MM.1S (cell line): ENCODE data around the gene CHD2.

Experiments
- DNase-seq: peaks from one replicate; pipeline ENCODE4 v3.0.0-alpha.2; 2015
- H2AFZ ChIP-seq: fragments of 300-600 bp; sonication (generic); 2 replicates; pipeline ENCODE4 v1.6.0; 2016; ENCODE audit warnings: antibody characterized with exemption, low read length
- H3F3A ChIP-seq: fragments of 300-600 bp; sonication (generic); 2 replicates; pipeline ENCODE4 v1.6.1; 2016; ENCODE audit warnings: mild to moderate bottlenecking, antibody characterized with exemption, low read length, moderate library complexity, mixed read lengths; ENCODE audit not compliant: insufficient read depth
- H3K27ac ChIP-seq: fragments of 300-600 bp; sonication (generic); 2 replicates; pipeline ENCODE4 v1.5.1; 2016; ENCODE audit warnings: mild to moderate bottlenecking, low read length
- H3K27me3 ChIP-seq: fragments of 300-600 bp; sonication (generic); replicated peaks from 2 replicates; pipeline ENCODE4 v1.6.0; 2016; ENCODE audit warnings: low read length; ENCODE audit not compliant: insufficient read depth
- H3K36me3 ChIP-seq: fragments of 300-600 bp; sonication (generic); replicated peaks from 2 replicates; pipeline ENCODE4 v1.6.1; 2016; ENCODE audit warnings: mild to moderate bottlenecking, low read length, mixed read lengths; ENCODE audit not compliant: insufficient read depth
- H3K4me1 ChIP-seq: fragments of 300-600 bp; sonication (generic); 2 replicates; pipeline ENCODE4 v1.6.1; 2016; ENCODE audit warnings: low read length, mixed read lengths
- H3K4me2 ChIP-seq: fragments of 300-600 bp; sonication (generic); 2 replicates; pipeline ENCODE4 v1.6.0; 2016; ENCODE audit warnings: low read depth, low read length
- H3K4me3 ChIP-seq: fragments of 300-600 bp; sonication (generic); 2 replicates; pipeline ENCODE4 v1.5.1; 2016; ENCODE audit warnings: low read length, mixed read lengths
- H3K79me2 ChIP-seq: fragments of 300-600 bp; sonication (generic); 2 replicates; pipeline ENCODE4 v1.6.1; 2016; ENCODE audit warnings: mixed run types, low read length, mixed read lengths
- H3K9ac ChIP-seq: fragments of 300-600 bp; sonication (generic); 2 replicates; pipeline ENCODE4 v1.6.1; 2016; ENCODE audit warnings: low read length, mixed read lengths
- H3K9me2 ChIP-seq: fragments of 300-600 bp; sonication (generic); replicated peaks from 2 replicates; pipeline ENCODE4 v1.6.1; 2016; ENCODE audit warnings: mild to moderate bottlenecking, low read length, mixed read lengths; ENCODE audit not compliant: insufficient read depth
- H3K9me3 ChIP-seq: fragments of 300-600 bp; sonication (generic); replicated peaks from 2 replicates; pipeline ENCODE4 v1.6.1; 2016; ENCODE audit warnings: mild to moderate bottlenecking, low read length, mixed read lengths; ENCODE audit not compliant: insufficient read depth
- H4K20me1 ChIP-seq: fragments of 300-600 bp; sonication (generic); 2 replicates; pipeline ENCODE4 v1.6.1; 2016; ENCODE audit warnings: mild to moderate bottlenecking, low read length, moderate library complexity, mixed read lengths; ENCODE audit not compliant: insufficient read depth
- EZH2 ChIP-seq: fragments of 300-600 bp; sonication (generic); optimal IDR thresholded peaks from 2 replicates; pipeline ENCODE3; 2017; ENCODE audit warnings: low read depth, mild to moderate bottlenecking, antibody characterized with exemption, low read length, mixed read lengths
- EZH2phosphoT487 ChIP-seq: fragments of 300-600 bp; sonication (generic); IDR thresholded peaks from 2 replicates; pipeline ENCODE4 v1.6.1; 2018; ENCODE audit warnings: antibody characterized with exemption, low read length
- TF ChIP-seq, protein P1 (sequence below): fragments of 300-600 bp; sonication (generic); IDR thresholded peaks from 2 replicates; pipeline ENCODE4 v1.5.1; 2016; ENCODE audit warnings: antibody characterized with exemption, low read length, mixed read lengths

Gene CHD2

DNA sequence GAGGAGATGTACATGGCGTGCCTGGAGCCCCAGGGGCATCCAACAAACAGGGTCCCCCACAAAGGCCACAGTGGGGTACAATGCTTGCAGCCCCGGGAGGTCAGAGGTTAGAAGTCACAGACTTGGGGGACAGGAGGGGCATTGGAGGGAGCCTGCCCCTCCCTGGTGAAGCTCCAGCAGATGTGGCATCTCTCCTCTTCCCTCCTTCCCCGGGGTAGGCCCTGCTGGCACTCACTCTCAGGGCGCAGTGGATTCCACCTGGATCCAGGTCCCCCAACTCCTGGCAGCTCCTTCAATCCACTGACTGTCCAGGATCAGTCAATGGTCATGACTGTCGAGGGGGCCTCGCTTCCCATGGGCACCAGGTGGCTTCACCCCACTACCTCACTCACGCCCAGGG is 156.7 kb downstream of the CHD2 start:
- no peaks in the 10 kb centered on the region for H3K9me2 ChIP-seq
- H3K27me3 ChIP-seq, result no peaks in the 10 kb centered on the region
- DNase-seq, result no peak
- peaks cover 5% of the 10 kb centered on the region; the same call in 1 of the 2 replicates for H3F3A ChIP-seq
- no peaks in the 10 kb centered on the region for H3K9me3 ChIP-seq
- no peak overlapping the region for H3K9ac ChIP-seq
- H2AFZ ChIP-seq, result no peak overlapping the region
- no peaks in the 10 kb centered on the region for H3K79me2 ChIP-seq
- TF ChIP-seq EZH2phosphoT487 (no peak), EZH2 (no peak)
- TF ChIP-seq, protein P1, sequence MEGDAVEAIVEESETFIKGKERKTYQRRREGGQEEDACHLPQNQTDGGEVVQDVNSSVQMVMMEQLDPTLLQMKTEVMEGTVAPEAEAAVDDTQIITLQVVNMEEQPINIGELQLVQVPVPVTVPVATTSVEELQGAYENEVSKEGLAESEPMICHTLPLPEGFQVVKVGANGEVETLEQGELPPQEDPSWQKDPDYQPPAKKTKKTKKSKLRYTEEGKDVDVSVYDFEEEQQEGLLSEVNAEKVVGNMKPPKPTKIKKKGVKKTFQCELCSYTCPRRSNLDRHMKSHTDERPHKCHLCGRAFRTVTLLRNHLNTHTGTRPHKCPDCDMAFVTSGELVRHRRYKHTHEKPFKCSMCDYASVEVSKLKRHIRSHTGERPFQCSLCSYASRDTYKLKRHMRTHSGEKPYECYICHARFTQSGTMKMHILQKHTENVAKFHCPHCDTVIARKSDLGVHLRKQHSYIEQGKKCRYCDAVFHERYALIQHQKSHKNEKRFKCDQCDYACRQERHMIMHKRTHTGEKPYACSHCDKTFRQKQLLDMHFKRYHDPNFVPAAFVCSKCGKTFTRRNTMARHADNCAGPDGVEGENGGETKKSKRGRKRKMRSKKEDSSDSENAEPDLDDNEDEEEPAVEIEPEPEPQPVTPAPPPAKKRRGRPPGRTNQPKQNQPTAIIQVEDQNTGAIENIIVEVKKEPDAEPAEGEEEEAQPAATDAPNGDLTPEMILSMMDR, result no peak
- no peak overlapping the region for H3K4me3 ChIP-seq
- H3K36me3 ChIP-seq, result no peaks in the 10 kb centered on the region
- H3K27ac ChIP-seq, result no peak overlapping the region
- peaks cover 6% of the 10 kb centered on the region; the same call in 1 of the 2 replicates for H3K4me1 ChIP-seq
- no peaks in the 10 kb centered on the region for H4K20me1 ChIP-seq
- no peak overlapping the region for H3K4me2 ChIP-seq

DNA sequence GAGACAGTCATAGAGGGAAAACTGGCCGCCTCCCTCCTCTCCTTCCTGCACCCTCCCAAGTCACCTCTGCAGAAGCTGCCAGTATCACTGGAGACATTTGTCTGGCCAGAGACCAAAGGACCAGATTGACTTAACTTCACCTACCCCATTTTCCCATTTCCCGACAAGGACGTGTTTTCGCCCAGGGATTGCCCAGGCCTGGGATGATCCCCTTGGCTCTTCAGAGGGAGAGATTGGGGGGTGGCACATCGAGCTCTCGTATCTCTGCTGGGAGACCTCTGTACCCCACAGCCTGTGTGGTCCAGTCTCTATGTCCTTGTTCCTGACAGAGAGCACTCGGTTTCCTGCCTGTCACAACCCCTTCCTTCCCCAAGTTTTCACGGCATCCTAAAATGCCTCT is 157.5 kb downstream of the CHD2 start:
- Histone ChIP-seq H3K27me3 (no peaks in the 10 kb centered on the region), H3K9me3 (no peaks in the 10 kb centered on the region), H3K4me3 (no peak overlapping the region), H3F3A (peaks cover 5% of the 10 kb centered on the region; the same call in 1 of the 2 replicates), H3K79me2 (no peaks in the 10 kb centered on the region), H3K9ac (no peak overlapping the region), H3K9me2 (no peaks in the 10 kb centered on the region), H3K4me1 (peaks cover 6% of the 10 kb centered on the region; the same call in 1 of the 2 replicates), H3K27ac (no peak overlapping the region), H4K20me1 (no peaks in the 10 kb centered on the region), H3K36me3 (no peaks in the 10 kb centered on the region), H2AFZ (no peak overlapping the region), H3K4me2 (no peak overlapping the region)
- no peak for DNase-seq
- TF ChIP-seq EZH2 (no peak), EZH2phosphoT487 (no peak)
- TF ChIP-seq, protein P1, result no peak

DNA sequence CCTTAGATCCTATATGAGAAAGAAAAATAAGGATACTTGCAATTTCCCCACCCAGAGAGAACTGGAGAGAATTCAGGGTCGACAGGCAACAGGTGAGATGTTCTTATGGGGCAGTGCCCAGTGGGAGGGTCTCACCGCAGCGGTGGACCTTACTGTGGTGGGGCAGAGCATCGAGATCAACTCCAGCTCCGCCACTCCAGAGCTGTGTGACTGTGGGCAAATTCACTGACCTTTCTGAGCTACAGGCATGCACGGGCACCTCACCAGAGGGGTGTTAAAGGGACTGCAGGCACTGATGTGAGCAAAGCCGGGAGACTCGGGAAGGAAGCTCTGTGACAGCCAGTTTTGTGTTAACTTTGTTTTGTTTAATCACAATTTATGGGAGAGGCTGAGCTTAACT is 158.0 kb downstream of the CHD2 start:
- Histone ChIP-seq H3K4me2 (no peak overlapping the region), H3K36me3 (no peaks in the 10 kb centered on the region)

More for the DNA sequence above, 158.0 kb downstream of the CHD2 start:
- TF ChIP-seq, protein P1, result no peak
- TF ChIP-seq EZH2 (no peak), EZH2phosphoT487 (no peak)
- H3K27ac ChIP-seq, result no peak overlapping the region
- no peaks in the 10 kb centered on the region for H3K9me3 ChIP-seq
- H3K27me3 ChIP-seq, result no peaks in the 10 kb centered on the region
- peaks cover 5% of the 10 kb centered on the region; the same call in 1 of the 2 replicates for H3F3A ChIP-seq
- H3K9ac ChIP-seq, result no peak overlapping the region
- H2AFZ ChIP-seq, result no peak overlapping the region
- no peak for DNase-seq
- H4K20me1 ChIP-seq, result no peaks in the 10 kb centered on the region
- no peak overlapping the region for H3K4me3 ChIP-seq
- peaks cover 6% of the 10 kb centered on the region; the same call in 1 of the 2 replicates for H3K4me1 ChIP-seq
- no peaks in the 10 kb centered on the region for H3K9me2 ChIP-seq
- no peaks in the 10 kb centered on the region for H3K79me2 ChIP-seq
